Activated CD8-positive, alpha-beta T cell treated with anti-CD3 and anti-CD28 coated beads for 36 hours (primary cell): Measurements from ENCODE around the gene LONRF2. TPM values are rescaled to one million over a fixed set of nuclear protein-coding genes. Genes with fewer than 3 reads are reported as not detected.

ENCODE experiments used
- ATAC-seq: fragments of 200-7000 bp; cut with Tn5 transposase; one replicate; pipeline ENCODE4 v1.10.0; 2021; ENCODE audit warnings: mild to moderate bottlenecking, moderate library complexity
- CTCF ChIA-PET: fragments of 350-600 bp; sonication (Branson Sonifier 250); formaldehyde crosslinking; loops from one replicate; lab custom pipeline; 2021; ENCODE audit warnings: antibody characterized with exemption; lab: Charles Lee
- POLR2A ChIA-PET: fragments of 350-600 bp; sonication (Branson Sonifier 250); formaldehyde crosslinking; loops from one replicate; lab custom pipeline; 2021; ENCODE audit warnings: antibody characterized with exemption; lab: Charles Lee
- DNase-seq: peaks from one replicate; pipeline ENCODE4 v3.0.0-alpha.2; 2020
- H3K27ac Mint-ChIP-seq: one replicate; pipeline ENCODE4 v1.8.0; 2021; ENCODE audit warnings: mild to moderate bottlenecking, mixed read lengths
- H3K27me3 Mint-ChIP-seq: one replicate; pipeline ENCODE4 v1.8.0; 2021; ENCODE audit warnings: mixed read lengths
- H3K36me3 Mint-ChIP-seq: one replicate; pipeline ENCODE4 v1.8.0; 2021; ENCODE audit warnings: low read depth, mixed read lengths
- H3K4me1 Mint-ChIP-seq: one replicate; pipeline ENCODE4 v1.8.0; 2021; ENCODE audit warnings: low read depth, mixed read lengths
- H3K4me3 Mint-ChIP-seq: one replicate; pipeline ENCODE4 v1.8.0; 2021; ENCODE audit warnings: mild to moderate bottlenecking, moderate library complexity, mixed read lengths
- H3K9me3 Mint-ChIP-seq: one replicate; pipeline ENCODE4 v1.8.0; 2021; ENCODE audit warnings: mixed read lengths
- CTCF ChIP-seq: fragments of 200-600 bp; IDR thresholded peaks from one replicate; pipeline ENCODE4 v1.8.0; 2022; ENCODE audit warnings: antibody characterized with exemption, mild to moderate bottlenecking
- intact Hi-C: fragments of 100-400 bp; cut with micrococcal nuclease; formaldehyde crosslinking; loops from one replicate; pipeline ENCODE4 v1.10.0; 2022
- total RNA-seq, 2 experiments: library from RNA; stranded (reverse); gene quantifications; one replicate each; pipeline ENCODE4 v1.2.3, GENCODE V29; 2021

The LONRF2 gene
- total RNA-seq, 2 experiments from 2014 or later = 0.04 to 0.20 TPM

- no peak for TF ChIP-seq CTCF
- Mint-ChIP-seq H3K4me1 (peaks cover 21% of the 10 kb centered on the region), H3K27me3 (no peaks in the 10 kb centered on the region), H3K4me3 (no peak overlapping the region), H3K9me3 (peaks cover 2% of the 10 kb centered on the region), H3K27ac (no peak overlapping the region), H3K36me3 (no peaks in the 10 kb centered on the region)
- DNase-seq = no peak
- CTCF ChIA-PET = interaction anchor here (3.2 kb wide), 1 partner anchor 9 kb away, joined by 8 read pairs; no protein-coding TSS in a partner anchor
- intact Hi-C loops = no loop called here
- no peak for ATAC-seq
- POLR2A ChIA-PET = no interaction called here
Observed at GRCh38 chr2:100233061-100233460, 89.2 kb downstream of the LONRF2 start.

GRCh38 chr2:100230754-100231153 is 91.5 kb downstream of the LONRF2 start:
- Mint-ChIP-seq H3K36me3 (no peaks in the 10 kb centered on the region), H3K27ac (no peak overlapping the region), H3K4me3 (no peak overlapping the region), H3K4me1 (peaks cover 16% of the 10 kb centered on the region), H3K27me3 (no peaks in the 10 kb centered on the region), H3K9me3 (peaks cover 2% of the 10 kb centered on the region)
- no peak for DNase-seq
- TF ChIP-seq CTCF = no peak
- CTCF ChIA-PET = interaction anchor here (1.4 to 3.2 kb wide), 2 partner anchors 8 to 11 kb away, joined by 4 to 8 read pairs; no protein-coding TSS in a partner anchor
- intact Hi-C loops = no loop called here
- ATAC-seq = no peak
- POLR2A ChIA-PET = no interaction called here

- Mint-ChIP-seq H3K4me1 (no peaks in the 10 kb centered on the region), H3K4me3 (no peak overlapping the region), H3K36me3 (no peaks in the 10 kb centered on the region), H3K27ac (no peak overlapping the region), H3K27me3 (peaks cover 4% of the 10 kb centered on the region), H3K9me3 (peaks cover 2% of the 10 kb centered on the region)
- ATAC-seq (no peak), DNase-seq (no peak)
- POLR2A ChIA-PET = no interaction called here
- intact Hi-C loops = no loop called here
- CTCF ChIA-PET = interaction anchor here (0.9 kb wide), 1 partner anchor 25 kb away, joined by 3 read pairs; no protein-coding TSS in a partner anchor
- TF ChIP-seq CTCF = no peak
Observed at GRCh38 chr2:100228967-100229366, 93.3 kb downstream of the LONRF2 start.

- ChIA-PET POLR2A (no interaction called here), CTCF (no interaction called here)
- intact Hi-C loops = no loop called here
- TF ChIP-seq CTCF = no peak
- DNase-seq (no peak), ATAC-seq (no peak)
- no peaks in the 10 kb centered on the region for H3K36me3 Mint-ChIP-seq
- peaks cover 4% of the 10 kb centered on the region for H3K27me3 Mint-ChIP-seq
- H3K27ac Mint-ChIP-seq = no peak overlapping the region
- no peak overlapping the region for H3K4me3 Mint-ChIP-seq
- H3K9me3 Mint-ChIP-seq = peaks cover 2% of the 10 kb centered on the region
- no peaks in the 10 kb centered on the region for H3K4me1 Mint-ChIP-seq
Observed at GRCh38 chr2:100228415-100228814, 93.9 kb downstream of the LONRF2 start.

GRCh38 chr2:100224988-100225710 is 97.2 kb downstream of the LONRF2 start:
- Mint-ChIP-seq H3K4me3 (no peak overlapping the region), H3K36me3 (no peaks in the 10 kb centered on the region), H3K27me3 (peaks cover 4% of the 10 kb centered on the region), H3K27ac (no peak overlapping the region), H3K4me1 (no peaks in the 10 kb centered on the region), H3K9me3 (no peaks in the 10 kb centered on the region)
- DNase-seq (no peak), ATAC-seq (no peak)
- ChIA-PET CTCF (no interaction called here), POLR2A (interaction anchor here (0.6 kb wide), 1 partner anchor 455 kb away, joined by 3 read pairs; no protein-coding TSS in a partner anchor)
- no peak for TF ChIP-seq CTCF
- intact Hi-C loops = no loop called here
